Hepatocyte (in vitro differentiated cells): ENCODE results near the gene METRNL. TPM values are rescaled to one million over a fixed set of nuclear protein-coding genes. Genes with fewer than 3 reads are reported as not detected.

Source experiments
- DNase-seq: peaks from one replicate; pipeline ENCODE4 v3.0.0-alpha.2; 2016; ENCODE audit warnings: low spot score
- H2AFZ ChIP-seq: fragments of 200-600 bp; sonication (generic); 2 replicates; pipeline ENCODE4 v1.6.0; 2016; ENCODE audit warnings: antibody characterized with exemption, mild to moderate bottlenecking
- H3K27ac ChIP-seq: fragments of 200-600 bp; sonication (generic); 2 replicates; pipeline ENCODE4 v1.5.1; 2016; ENCODE audit warnings: mild to moderate bottlenecking
- H3K27me3 ChIP-seq: fragments of 200-600 bp; sonication (generic); 2 replicates; pipeline ENCODE4 v1.6.1; 2016
- H3K36me3 ChIP-seq: fragments of 200-600 bp; sonication (generic); replicated peaks from 2 replicates; pipeline ENCODE4 v1.5.1; 2016; ENCODE audit warnings: low read depth; ENCODE audit not compliant: insufficient read depth
- H3K4me1 ChIP-seq: fragments of 200-600 bp; sonication (generic); 2 replicates; pipeline ENCODE4 v1.5.1; 2016; ENCODE audit warnings: mild to moderate bottlenecking, moderate library complexity; ENCODE audit not compliant: insufficient read depth
- H3K4me2 ChIP-seq: fragments of 200-600 bp; sonication (generic); 2 replicates; pipeline ENCODE4 v1.6.0; 2016
- H3K4me3 ChIP-seq: fragments of 200-600 bp; sonication (generic); 2 replicates; pipeline ENCODE4 v1.5.1; 2016; ENCODE audit warnings: mild to moderate bottlenecking
- H3K79me2 ChIP-seq: fragments of 200-600 bp; sonication (generic); 2 replicates; pipeline ENCODE4 v1.6.0; 2017; ENCODE audit warnings: mild to moderate bottlenecking
- H3K9me2 ChIP-seq: fragments of 200-600 bp; sonication (generic); replicated peaks from 2 replicates; pipeline ENCODE4 v1.6.0; 2017; ENCODE audit warnings: mild to moderate bottlenecking; ENCODE audit not compliant: insufficient read depth
- H3K9me3 ChIP-seq: fragments of 200-600 bp; sonication (generic); 2 replicates; pipeline ENCODE4 v1.5.1; 2016; ENCODE audit warnings: low read depth, mild to moderate bottlenecking
- H4K20me1 ChIP-seq: fragments of 200-600 bp; sonication (generic); 2 replicates; pipeline ENCODE4 v1.6.0; 2016; ENCODE audit warnings: mild to moderate bottlenecking; ENCODE audit not compliant: insufficient read depth, poor library complexity, severe bottlenecking
- EZH2 ChIP-seq: fragments of 200-600 bp; sonication (generic); IDR thresholded peaks from 2 replicates; pipeline ENCODE4 v1.6.1; 2016; ENCODE audit warnings: antibody characterized with exemption, mild to moderate bottlenecking, borderline replicate concordance
- EZH2phosphoT487 ChIP-seq: fragments of 200-600 bp; sonication (generic); IDR thresholded peaks from one replicate; pipeline ENCODE4 v1.6.1; 2018; ENCODE audit warnings: antibody characterized with exemption, mild to moderate bottlenecking, low read depth, moderate library complexity; ENCODE audit not compliant: unreplicated experiment, severe bottlenecking
- WGBS: methylation state at CpG from one replicate; pipeline ENCODE4 v1.1.6; 2016; ENCODE audit warnings: low lambda C conversion rate; ENCODE audit errors: missing lambda C conversion rate; 5-methylcytosine and 5-hydroxymethylcytosine counted together
- polyA plus RNA-seq: library from polyadenylated mRNA; unstranded; fragments of >200 nt; fragmentation: Nextera tagmentation; extraction: Ambion mirVana; gene quantifications from 2 replicates; pipeline ENCODE4 v1.2.1, GENCODE V29; 2016
- total RNA-seq: library from RNA; depleted of rRNA; stranded (reverse); fragments of >200 nt; gene quantifications from 2 replicates; pipeline ENCODE4 v1.2.3, GENCODE V29; 2014
- TF ChIP-seq, protein P1 (sequence below): fragments of 200-600 bp; sonication (generic); IDR thresholded peaks from 2 replicates; pipeline ENCODE4 v1.5.1; 2016; ENCODE audit warnings: antibody characterized with exemption, mild to moderate bottlenecking; ENCODE audit not compliant: poor library complexity

The METRNL gene
- total and polyA plus RNA-seq, 2 experiments from 2014 or later, result 97.2 to 164 TPM

DNA sequence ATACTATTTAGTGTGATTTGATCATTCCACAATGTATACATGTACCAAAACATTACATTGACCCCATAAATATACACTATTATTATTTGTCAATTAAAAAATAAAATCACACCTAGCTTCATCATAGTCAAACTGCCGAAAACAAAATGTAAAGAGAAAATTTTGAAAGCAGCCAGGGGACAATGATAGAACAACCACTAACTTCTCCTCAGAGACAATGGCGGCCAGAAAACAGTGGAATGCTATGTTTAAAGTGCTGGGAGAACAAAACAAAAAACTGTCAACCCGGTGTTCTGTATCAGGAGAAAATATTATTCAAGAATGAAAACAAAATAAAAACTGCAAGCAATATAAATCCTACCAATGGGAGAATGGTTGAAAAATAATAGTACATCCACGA is 63.2 kb downstream of the METRNL start:
- TF ChIP-seq EZH2, result no peak
- no peak for TF ChIP-seq EZH2phosphoT487
- TF ChIP-seq, protein P1, sequence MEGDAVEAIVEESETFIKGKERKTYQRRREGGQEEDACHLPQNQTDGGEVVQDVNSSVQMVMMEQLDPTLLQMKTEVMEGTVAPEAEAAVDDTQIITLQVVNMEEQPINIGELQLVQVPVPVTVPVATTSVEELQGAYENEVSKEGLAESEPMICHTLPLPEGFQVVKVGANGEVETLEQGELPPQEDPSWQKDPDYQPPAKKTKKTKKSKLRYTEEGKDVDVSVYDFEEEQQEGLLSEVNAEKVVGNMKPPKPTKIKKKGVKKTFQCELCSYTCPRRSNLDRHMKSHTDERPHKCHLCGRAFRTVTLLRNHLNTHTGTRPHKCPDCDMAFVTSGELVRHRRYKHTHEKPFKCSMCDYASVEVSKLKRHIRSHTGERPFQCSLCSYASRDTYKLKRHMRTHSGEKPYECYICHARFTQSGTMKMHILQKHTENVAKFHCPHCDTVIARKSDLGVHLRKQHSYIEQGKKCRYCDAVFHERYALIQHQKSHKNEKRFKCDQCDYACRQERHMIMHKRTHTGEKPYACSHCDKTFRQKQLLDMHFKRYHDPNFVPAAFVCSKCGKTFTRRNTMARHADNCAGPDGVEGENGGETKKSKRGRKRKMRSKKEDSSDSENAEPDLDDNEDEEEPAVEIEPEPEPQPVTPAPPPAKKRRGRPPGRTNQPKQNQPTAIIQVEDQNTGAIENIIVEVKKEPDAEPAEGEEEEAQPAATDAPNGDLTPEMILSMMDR, result no peak
- no peaks in the 10 kb centered on the region for H3K36me3 ChIP-seq
- no peak overlapping the region for H3K4me2 ChIP-seq
- no peaks in the 10 kb centered on the region for H3K79me2 ChIP-seq
- H3K4me3 ChIP-seq, result no peak overlapping the region
- H3K4me1 ChIP-seq, result peaks cover 13% of the 10 kb centered on the region
- no peaks in the 10 kb centered on the region for H3K27me3 ChIP-seq
- peaks cover 8% of the 10 kb centered on the region for H3K9me3 ChIP-seq
- no peaks in the 10 kb centered on the region for H4K20me1 ChIP-seq
- H2AFZ ChIP-seq, result no peak overlapping the region
- peak; percentile 1 for DNase-seq
- H3K27ac ChIP-seq, result no peak overlapping the region
- WGBS, result 96% methylated on average over 4 of the region's 4 CpGs
- no peaks in the 10 kb centered on the region for H3K9me2 ChIP-seq

DNA sequence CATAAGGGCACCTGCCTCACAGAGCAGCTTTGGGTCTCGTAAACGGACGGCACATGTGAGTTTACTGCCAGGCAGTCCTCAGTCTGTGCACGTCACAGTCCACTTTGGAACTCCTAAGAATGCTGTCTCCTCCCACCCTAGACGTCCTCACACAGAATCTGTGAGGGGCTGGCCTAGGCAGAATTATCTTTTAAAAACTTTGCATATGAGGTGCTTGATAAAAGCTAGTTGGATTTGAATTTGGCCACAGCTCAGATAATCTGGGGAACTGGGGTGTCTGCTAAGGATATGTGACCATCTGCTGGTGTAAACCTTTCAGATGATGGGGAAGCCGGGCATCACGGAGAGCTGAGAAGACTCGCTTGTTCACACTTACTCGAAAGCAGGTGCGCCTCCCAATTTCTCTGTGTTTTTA is 64.4 kb downstream of the METRNL start:
- no peak overlapping the region for H2AFZ ChIP-seq
- H3K4me3 ChIP-seq, result no peak overlapping the region
- 85% methylated on average over 10 of the region's 10 CpGs for WGBS
- H3K4me1 ChIP-seq, result peaks cover 13% of the 10 kb centered on the region
- peak overlapping the region; percentile 55 for H3K27ac ChIP-seq
- no peak for DNase-seq
- no peaks in the 10 kb centered on the region for H3K27me3 ChIP-seq
- H3K9me2 ChIP-seq, result no peaks in the 10 kb centered on the region
- H3K79me2 ChIP-seq, result no peaks in the 10 kb centered on the region
- TF ChIP-seq EZH2 (no peak), EZH2phosphoT487 (no peak)
- TF ChIP-seq, protein P1, result no peak
- no peaks in the 10 kb centered on the region for H3K36me3 ChIP-seq
- no peaks in the 10 kb centered on the region for H4K20me1 ChIP-seq
- H3K9me3 ChIP-seq, result peaks cover 8% of the 10 kb centered on the region
- H3K4me2 ChIP-seq, result no peak overlapping the region

Other genes starting within 250 kb of the METRNL start
- gene ZNF750, start 239.6 kb upstream of the METRNL start, total RNA-seq, result 0.12 and 0.27 TPM in 2 replicates
- gene ZNF750, start 239.6 kb upstream of the METRNL start, polyA plus RNA-seq, result 0.49 and 2.1 TPM in 2 replicates